Left kidney (tissue), 1 donor: Measurements from ENCODE around the gene EHD1. TPM values are rescaled to one million over a fixed set of nuclear protein-coding genes. Genes with fewer than 3 reads are reported as not detected.

Experiments
- polyA plus RNA-seq: library from polyadenylated mRNA; unstranded; fragments of 120-200 nt; gene quantifications from one replicate; pipeline ENCODE4 v1.2.1, GENCODE V29; 2013; ENCODE audit not compliant: insufficient read length

The EHD1 gene
- polyA plus RNA-seq, 1 donor, result 56.5 TPM

Other genes with a start within 250 kb of the EHD1 start
- 14.9 TPM for gene NRXN2, start 155.4 kb downstream of the EHD1 start, polyA plus RNA-seq
- 2.6 TPM for gene RASGRP2, start 134.5 kb downstream of the EHD1 start, polyA plus RNA-seq
- gene PYGM, start 118.6 kb downstream of the EHD1 start, polyA plus RNA-seq, result 1.8 TPM
- 520 TPM for gene SF1, start 100.1 kb downstream of the EHD1 start, polyA plus RNA-seq
- 17.4 TPM for gene MAP4K2, start 75.4 kb downstream of the EHD1 start, polyA plus RNA-seq
- 36.6 TPM for gene MEN1, start 68.1 kb downstream of the EHD1 start, polyA plus RNA-seq
- gene CDC42BPG, start 34.0 kb downstream of the EHD1 start, polyA plus RNA-seq, result 5.4 TPM
- gene ATG2A, start 38.6 kb upstream of the EHD1 start, polyA plus RNA-seq, result 16.4 TPM
- gene PPP2R5B, start 46.1 kb upstream of the EHD1 start, polyA plus RNA-seq, result 18.5 TPM
- gene GPHA2, start 57.3 kb upstream of the EHD1 start, polyA plus RNA-seq, result 2.6 TPM
- 0.88 TPM for gene MAJIN, start 93.5 kb upstream of the EHD1 start, polyA plus RNA-seq
- gene BATF2, start 118.3 kb upstream of the EHD1 start, polyA plus RNA-seq, result 3.2 TPM
- 45.6 TPM for gene ARL2, start 135.5 kb upstream of the EHD1 start, polyA plus RNA-seq
- 22.3 TPM for gene SNX15, start 148.8 kb upstream of the EHD1 start, polyA plus RNA-seq
- 10.4 TPM for gene SAC3D1, start 162.6 kb upstream of the EHD1 start, polyA plus RNA-seq
- 10.0 TPM for gene NAALADL1, start 179.9 kb upstream of the EHD1 start, polyA plus RNA-seq
- 23.1 TPM for gene CDCA5, start 205.4 kb upstream of the EHD1 start, polyA plus RNA-seq
- 26.0 TPM for gene ZFPL1, start 205.6 kb upstream of the EHD1 start, polyA plus RNA-seq
- gene VPS51, start 217.6 kb upstream of the EHD1 start, polyA plus RNA-seq, result 93.3 TPM
- 63.8 TPM for gene TM7SF2, start 233.3 kb upstream of the EHD1 start, polyA plus RNA-seq
- 4.8 TPM for gene ZNHIT2, start 239.1 kb upstream of the EHD1 start, polyA plus RNA-seq
- 474 TPM for gene FAU, start 243.5 kb upstream of the EHD1 start, polyA plus RNA-seq
- 52.6 TPM for gene MRPL49, start 243.7 kb upstream of the EHD1 start, polyA plus RNA-seq